HK-2 (cell line): ENCODE measurements around the gene GPD2.
A peak's percentile ranks its signal among the peaks of the same experiment; 100 is the strongest.
"Not testable (repeated sequence)": the region's sequence is repeated elsewhere in the genome, so short reads cannot be mapped to it uniquely, and the experiment has no call there.

Experiments used
- DNase-seq: peaks from one replicate; pipeline ENCODE4 v3.0.0-alpha.2; 2018; ENCODE audit not compliant: unreplicated experiment

The GPD2 gene

DNA sequence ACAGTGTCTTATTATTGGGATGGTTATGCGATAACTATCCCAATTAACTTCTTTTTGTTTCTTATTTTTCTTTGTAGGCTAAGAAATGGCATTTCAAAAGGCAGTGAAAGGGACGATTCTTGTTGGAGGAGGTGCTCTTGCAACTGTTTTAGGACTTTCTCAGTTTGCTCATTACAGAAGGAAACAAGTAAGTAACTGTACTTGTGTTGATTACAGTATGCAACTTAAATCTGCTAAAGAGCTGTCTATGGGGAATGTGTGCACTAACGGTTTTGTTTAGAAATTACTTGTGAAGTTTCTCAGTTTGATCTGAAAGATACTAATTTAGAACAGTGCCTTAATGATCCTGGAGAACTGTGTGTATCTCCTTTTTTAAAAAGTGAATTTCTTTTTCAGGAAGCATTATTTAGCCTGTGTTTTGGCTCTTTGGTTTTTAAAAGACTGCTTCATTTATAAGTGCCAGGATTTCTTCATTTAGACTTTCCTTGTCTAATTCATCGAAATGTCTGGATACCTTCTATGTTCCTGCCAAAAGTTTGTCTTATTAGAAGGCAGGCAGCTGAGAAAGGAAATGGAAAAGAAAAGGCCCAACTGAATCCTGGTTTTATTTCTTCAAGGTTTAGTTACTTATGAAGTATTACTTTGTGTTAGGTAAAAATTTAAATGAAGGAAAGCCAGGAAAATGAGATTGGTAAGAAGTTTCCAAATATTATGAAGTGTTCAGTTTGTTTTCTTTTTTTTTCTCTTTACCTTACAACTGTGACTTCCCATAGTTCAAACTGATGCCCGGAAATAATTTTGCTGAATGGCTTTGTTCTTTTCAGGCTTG is 40.1 kb downstream of the GPD2 start:
- no peak for DNase-seq

DNA sequence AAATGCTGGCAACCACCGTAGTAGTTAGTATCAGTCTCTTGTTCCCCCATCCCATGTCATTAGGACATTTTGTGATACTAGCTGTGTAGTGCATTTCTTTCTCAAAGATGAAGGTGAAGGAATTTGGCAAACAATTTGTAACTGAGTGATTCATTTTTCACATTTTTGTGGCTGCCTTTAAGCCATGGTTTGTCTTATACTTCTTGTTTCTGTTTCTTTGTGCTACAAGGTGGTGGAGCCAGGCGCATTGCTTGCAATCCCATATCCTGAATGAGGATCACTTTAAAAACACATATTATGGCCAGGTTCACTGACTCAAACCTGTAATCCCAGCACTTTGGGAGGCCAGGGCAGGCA is 40.6 kb downstream of the GPD2 start:
- peak; percentile 24 for DNase-seq

DNA sequence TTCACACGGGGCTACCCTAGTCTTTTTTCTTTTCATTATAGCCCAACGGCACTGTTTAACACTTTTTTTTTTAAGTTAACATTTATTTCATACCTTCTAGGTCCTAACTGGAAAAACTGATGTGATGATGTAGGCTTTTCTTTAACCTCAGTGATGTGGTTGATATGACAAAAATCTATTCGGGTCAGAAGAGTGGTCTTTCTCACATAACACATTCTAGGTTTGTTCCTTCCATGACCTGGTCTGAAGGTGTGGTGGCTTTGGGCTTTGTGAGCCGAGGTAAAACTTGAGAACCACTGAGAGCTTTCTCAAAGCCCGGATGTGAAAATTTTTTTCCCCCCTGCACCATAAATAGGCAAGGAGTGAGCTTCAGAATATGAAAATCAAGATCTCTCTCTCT is 44.2 kb downstream of the GPD2 start:
- no peak for DNase-seq

DNA sequence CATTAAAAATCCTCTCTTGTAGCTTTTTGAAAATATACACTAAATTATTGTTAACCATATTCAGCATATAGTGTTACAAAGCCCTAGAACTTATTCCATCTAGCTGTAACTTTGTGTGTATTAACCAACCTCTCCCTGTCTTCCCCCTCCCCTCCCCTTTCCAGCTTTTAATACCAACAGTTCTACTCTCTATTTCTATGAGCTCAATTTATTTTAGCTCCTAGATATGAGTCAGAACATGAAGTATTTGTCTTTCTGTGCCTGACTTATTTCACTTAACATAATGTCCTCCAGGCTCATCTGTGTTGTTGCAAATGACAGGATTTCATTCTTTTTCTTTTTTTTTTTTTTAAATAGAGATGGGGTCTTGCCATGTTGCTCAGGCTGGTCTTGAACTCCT is 45.1 kb downstream of the GPD2 start:
- no peak for DNase-seq

DNA sequence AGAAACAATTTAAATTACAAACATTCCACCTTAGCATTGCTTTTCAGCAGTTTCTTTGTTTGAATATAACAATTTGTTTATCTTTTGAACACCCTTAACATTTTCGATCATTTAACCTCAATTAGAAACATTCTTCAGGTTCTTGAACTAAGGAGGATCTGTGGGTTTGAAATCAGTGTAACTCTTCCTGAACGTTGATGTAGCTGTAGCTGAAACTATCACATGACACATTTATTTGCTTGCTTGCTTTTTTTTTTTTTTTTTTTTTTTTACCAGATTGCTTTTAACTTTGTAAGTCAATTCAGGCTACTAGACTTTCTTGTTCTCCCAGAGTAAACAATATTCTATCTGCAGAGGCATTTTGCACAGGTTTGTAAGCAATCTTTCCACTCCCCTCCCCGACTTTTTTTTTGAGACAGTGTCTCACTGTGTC is 47.6 kb downstream of the GPD2 start:
- DNase-seq = no peak

DNA sequence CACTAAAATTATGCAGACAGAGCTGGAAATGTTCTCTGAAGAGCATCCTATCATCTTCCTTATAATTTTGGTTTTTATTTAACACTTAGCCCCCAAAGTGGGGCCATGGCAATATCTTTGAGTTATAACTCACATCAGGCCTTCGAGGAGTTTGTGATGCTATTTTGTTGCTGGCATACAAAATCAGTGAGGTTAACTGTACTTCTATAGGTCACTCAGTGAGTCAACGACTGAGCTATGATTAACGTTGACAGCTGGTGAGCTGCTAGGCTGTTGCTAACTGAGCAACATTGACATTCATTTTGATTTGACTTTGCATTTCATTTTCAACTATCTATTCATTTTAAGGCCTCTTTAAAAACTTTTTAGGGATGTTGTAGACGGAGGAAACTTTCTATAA is 50.0 kb downstream of the GPD2 start:
- DNase-seq = no peak

DNA sequence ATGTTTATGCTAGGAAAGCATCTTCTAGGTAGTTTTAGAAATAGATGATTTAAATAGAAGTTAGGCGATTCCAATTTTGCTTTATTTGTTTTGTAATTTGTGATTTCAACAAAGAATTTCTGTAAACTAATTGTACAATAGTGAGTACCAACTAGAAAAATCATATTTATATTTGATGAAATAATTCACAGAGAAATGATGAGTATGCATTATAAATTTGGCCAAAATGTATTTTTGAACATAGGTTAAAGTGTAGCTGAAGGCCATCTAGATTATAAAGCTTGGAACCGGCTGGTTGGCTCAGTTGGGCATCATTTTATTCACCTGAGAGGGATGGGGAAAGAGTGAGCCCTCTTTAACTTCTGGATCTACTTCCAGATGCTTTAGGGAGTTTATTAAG is 50.4 kb downstream of the GPD2 start:
- DNase-seq = no peak

DNA sequence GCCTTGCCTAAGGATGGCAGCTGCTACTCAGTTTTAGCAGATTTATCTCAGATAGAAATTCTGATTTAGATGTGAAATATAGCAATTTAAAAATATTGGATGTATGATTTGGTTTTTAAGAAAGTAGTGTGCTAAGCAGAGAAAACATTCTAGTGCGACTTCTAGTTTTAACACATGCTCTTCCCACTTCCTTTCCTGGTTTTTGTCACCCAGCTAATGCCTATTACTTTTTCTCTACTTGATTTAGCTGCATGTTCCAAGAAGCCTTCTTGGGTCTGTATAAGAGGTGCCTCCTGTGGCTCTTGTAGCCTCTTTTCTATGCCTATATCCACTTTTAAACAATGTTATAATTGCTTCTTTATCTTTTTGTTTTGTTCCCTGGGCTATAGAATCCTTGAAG is 53.0 kb downstream of the GPD2 start:
- DNase-seq = no peak

DNA sequence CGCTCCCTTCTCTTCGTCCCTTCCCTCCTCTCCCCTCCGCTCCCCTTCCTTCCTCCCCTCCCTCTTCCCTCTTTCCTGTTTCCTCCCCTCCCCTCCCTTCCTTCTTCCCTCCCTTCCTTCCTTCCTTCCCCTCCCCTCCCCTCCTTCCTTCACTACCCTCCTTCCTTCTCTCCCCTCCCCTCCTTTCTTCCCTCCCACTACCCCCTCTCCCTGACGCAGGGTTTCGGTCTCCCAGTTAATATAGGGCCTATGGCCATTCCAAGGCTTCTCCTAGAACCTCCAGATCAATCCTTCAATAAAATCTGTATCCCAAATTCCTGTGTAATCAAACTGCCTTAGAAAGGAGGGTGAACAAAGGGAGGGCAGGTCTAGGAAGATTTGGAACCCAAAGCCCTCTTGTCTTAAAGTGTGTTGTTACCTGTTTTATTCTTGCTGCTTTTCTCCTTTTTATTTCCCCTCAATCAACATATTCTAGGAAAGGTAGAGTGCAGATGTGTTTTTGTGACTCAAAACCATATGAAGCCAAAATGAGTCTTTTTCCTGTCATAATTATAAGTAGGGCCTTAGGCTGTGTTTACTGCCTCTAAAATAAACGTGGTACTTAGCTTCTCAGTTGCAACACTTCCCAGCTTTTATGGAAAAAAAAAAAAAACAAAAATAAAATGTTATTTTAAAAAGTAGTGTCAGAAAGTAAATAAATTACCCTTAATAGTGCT is 53.7 kb downstream of the GPD2 start:
- no peak for DNase-seq

DNA sequence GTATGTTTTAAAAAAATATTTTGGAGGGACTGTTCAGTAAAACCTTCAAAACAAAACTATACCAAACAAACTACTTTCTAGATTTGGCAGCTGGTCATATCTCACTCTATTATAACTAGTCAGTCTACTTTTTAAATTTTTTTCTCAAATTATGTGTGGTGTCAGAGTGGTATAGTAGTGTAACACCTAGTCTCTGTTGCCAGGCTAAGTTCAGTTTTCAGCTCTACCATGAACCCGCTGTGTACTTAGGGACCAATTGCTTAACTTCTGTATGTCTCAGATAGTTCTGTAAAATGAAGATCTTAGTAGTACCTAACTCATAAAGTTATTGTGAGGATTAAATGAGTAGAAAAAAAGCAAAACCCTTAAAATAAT is 54.3 kb downstream of the GPD2 start:
- DNase-seq = no peak

DNA sequence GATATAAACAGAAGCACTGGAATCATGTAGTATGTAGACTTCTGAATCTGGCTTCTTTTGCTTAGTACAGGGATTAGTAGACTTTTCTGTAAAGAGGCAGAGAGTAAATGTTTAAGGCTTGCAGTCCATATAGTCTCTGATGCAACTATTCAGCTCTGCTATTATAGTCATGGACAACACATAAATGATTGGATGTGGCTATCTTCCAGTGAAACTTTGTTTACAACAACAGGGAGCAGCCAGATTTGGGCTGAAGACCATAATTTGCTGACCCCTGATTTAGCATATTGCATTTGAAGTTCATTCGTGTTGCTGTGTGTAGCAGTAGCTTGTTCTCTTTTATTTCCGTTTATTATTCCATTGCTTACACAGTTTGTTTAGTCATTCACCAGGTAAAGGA is 55.0 kb downstream of the GPD2 start:
- DNase-seq = no peak

DNA sequence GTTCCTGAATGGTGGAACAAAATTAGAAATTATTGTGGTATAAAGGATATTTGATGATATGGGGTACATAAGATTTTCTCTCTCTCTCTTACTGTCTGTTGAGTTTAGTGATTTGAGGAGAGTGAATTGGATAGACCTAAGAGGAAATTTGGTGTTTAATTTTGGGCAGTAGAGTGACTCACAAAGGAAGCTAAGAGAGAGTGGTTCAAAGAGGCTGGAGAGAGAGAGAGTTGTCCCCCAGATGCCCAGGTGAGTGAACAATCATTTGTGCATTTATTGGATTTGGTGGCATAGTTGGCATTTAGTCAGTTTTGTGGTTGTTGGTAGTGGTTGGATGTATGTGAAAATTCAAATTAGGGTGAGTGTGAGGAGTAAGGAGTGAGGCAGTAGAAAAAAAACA is 56.8 kb downstream of the GPD2 start:
- DNase-seq = no peak

DNA sequence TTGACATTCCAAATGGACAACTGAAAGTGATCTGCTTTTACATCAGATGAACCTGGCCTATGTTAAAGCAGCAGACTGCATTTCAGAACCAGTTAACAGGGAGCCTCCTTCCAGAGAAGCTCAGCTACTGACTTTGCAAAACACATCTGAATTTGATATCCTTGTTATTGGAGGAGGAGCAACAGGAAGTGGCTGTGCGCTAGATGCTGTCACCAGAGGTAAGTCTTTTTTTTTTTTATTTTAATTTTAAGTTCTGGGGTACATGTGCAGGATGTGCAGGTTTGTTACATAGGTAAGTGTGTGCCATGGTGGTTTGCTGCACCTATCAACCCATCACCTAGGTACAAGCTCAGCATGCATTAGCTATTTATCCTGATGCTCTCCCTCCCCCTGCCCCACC is 59.8 kb downstream of the GPD2 start:
- DNase-seq = not testable (repeated sequence)

DNA sequence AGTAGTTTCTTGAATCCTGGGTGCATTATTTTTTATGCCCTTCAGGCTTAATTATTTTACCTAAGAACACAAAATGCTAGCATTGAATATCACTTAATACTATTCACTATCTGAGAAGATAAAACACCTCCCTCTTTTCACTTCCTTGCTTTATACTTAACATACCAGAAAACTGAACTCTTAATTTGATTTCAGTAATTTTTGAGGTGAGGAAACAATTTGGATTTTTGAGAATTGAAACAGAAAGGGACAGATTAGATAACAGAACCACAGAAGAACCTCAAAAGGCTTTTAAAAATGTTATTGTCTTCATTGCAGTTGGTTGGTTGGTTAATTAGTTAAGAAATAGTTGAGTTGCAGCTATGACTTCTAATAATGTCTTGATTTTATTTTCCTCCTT is 69.5 kb downstream of the GPD2 start:
- no peak for DNase-seq

DNA sequence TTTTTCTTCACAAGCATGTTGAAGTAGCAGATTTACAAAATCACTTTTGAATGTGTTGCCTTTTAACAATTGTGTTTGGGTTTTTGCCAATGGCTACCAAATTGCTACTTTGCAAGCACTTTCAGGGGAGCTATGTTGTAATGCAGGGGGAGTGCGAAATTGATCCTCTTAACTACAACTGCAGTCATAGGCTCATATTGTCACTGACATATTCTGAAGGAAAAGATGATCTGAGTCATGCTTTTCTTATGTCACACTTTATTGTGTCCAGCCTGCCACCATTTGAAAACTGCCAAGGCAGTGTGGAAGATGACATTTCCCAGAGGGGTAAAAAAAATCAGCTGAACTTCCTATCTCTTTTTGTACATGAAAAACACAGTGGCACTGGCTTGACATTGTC is 74.9 kb downstream of the GPD2 start:
- no peak for DNase-seq

DNA sequence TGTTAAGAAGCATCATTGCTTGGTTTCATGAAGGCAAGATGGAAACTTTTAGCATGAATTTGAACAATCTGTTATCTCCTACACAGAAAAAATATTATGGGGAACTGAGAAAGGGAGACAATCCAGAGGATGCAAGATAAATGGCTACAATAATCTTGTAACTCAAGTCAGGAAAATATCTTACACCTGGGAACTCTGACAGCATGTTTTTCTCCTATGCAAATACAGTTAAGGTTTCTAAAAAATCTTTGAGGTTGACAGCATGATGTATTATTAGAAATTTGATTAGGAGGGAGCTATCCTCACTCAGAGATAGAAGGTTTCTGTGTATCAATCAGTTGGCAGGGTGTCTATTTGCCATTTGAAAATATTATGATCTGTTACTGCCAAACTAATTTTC is 75.6 kb downstream of the GPD2 start:
- no peak for DNase-seq

DNA sequence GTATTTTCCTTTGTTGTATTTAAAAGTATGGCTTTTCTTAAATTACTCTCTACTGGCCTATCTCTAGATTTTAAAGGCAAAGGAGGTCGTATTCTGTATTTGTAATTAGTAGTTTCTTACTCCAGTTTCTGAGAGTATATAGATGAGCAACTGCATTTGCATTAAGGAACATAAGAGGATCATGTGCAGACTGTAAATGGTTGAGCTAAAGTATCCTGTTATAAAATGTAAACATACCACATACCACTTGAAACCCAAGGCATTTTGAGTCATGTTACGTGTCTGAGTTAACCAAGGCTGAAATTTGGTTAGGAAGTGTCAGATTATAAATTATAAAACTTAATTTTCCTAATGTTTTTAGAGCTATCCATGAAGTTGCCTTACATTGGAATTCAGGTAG is 76.3 kb downstream of the GPD2 start:
- no peak for DNase-seq

DNA sequence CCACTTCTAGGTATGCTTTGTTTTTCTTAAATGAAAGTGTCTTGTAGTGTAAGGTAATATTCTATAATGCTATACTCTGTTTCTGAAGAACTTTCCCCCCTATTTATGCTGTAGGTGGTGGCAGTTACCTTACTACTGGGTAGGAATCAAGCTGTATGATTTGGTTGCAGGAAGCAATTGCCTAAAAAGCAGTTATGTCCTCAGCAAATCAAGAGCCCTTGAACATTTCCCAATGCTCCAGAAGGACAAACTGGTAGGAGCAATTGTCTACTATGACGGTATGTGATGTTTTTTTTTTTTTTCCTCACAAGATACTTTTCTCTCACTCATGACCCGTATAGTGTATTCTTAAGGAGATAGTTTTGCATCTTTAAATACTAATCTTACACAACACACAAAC is 77.0 kb downstream of the GPD2 start:
- DNase-seq = no peak

DNA sequence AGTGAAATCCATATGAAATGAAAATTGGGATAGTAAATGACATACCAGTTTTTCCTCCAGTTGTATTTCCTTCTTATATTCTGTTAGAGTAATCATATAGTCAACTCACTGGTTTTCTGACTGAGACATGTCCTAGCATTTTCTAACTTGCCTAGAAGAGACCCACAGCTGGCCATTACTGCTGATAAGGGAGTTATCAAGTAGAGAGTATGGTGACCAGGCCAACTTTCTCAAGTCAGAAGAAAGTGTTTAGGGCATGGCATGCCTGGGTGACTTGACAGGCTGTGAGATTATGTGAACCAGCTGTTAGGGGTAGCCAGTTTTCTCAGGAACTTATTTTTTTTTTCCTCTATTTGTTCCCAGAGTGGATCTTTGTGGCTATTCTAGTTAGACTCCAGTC is 81.2 kb downstream of the GPD2 start:
- no peak for DNase-seq

DNA sequence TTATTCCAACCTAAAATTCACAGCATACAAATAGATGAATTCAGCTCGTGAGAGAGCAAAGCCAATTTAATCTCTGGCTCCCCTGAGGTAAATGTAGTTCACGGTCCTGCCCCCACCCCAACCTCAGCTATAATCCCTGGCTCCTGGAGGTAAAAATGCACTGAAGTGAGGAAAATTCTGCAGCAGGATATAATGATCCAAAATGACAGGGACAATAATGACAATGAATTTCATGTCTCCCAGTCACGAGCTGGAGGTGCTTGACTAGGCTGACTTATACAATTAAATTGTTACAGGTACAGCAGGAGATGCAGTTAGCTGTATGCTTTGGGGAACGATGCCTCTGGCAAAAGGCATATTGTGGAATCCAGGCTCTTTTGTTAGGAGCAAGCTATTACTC is 82.0 kb downstream of the GPD2 start:
- DNase-seq = no peak

DNA sequence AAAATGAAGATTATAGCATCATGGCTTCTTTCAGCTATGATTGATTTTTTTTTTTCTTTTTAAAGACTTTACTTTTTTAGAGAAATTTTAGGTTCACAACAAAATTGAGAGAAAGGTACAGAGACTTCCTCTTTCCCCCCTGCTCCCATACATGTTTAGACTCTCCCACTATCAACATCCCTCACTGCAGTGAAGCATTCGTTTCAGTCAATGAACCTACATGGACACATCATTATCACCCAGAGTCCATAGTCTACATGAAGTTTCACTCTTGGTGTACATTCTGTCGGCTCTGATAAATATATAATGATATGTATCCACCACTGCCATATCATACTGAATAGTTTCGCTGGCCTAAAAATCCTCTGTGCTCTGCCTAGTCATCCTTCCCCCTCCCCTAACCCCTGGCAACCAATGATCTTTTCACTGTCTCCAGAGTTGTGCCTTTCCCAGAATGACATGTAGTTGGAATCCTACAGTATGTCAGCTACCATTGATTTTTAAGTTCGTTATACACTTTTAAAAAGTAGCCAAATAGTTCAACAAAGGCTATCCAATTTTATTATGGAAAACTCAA is 86.8 kb downstream of the GPD2 start:
- DNase-seq = no peak

DNA sequence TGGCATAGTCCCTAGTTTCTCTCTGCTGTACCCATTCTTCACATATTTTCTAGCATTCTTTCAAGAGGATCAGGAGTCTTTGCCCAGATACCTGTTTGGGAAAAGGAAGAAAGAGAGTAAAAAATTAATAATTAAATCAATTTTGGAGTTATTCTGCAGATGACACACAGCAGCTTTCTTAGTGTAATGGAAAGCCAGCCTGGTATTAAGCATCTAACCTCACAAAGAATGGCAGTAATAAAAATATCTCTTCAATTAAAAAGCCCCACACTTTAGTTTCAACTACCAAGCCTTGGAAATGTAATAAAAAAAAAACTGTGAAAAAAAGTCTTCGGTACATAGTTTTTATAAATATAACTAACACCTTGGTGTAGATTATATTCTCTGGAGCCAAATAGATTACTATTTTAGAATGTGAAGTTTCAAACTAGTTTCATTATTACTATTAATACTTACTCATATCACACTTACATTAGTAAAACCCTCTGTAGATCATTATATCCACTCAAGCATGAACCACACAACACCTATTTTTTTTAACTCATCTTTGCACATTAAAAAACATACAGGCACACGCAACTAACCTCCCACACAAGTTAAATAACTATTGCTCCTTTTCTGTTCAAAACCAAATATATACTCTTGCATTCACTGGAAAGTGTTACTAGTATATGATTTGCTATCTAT is 90.9 kb downstream of the GPD2 start:
- no peak for DNase-seq

DNA sequence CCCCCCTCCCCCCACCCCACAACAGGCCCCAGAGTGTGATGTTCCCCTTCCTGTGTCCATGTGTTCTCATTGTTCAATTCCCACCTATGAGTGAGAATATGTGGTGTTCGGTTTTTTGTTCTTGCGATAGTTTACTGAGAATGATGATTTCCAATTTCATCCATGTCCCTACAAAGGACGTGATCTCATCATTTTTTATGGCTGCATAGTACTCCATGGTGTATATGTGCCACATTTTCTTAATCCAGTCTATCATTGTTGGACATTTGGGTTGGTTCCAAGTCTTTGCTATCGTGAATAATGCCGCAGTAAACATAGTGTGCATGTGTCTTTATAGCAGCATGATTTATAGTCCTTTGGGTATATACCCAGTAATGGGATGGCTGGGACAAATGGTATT is 92.4 kb downstream of the GPD2 start:
- not testable (repeated sequence) for DNase-seq
